GM18505 (cell line): ENCODE data around the gene CD226.

Experiments used
- ATAC-seq: cut with Tn5 transposase; IDR thresholded peaks from one replicate; pipeline ENCODE4 v1.9.1; 2021; ENCODE audit not compliant: unreplicated experiment
- POLR2A ChIP-seq: IDR thresholded peaks from 4 replicates; pipeline ENCODE4 v1.6.1; 2011; ENCODE audit warnings: borderline replicate concordance; ENCODE audit not compliant: insufficient read depth, insufficient read length; ENCODE audit errors: extremely low read depth

The CD226 gene

DNA sequence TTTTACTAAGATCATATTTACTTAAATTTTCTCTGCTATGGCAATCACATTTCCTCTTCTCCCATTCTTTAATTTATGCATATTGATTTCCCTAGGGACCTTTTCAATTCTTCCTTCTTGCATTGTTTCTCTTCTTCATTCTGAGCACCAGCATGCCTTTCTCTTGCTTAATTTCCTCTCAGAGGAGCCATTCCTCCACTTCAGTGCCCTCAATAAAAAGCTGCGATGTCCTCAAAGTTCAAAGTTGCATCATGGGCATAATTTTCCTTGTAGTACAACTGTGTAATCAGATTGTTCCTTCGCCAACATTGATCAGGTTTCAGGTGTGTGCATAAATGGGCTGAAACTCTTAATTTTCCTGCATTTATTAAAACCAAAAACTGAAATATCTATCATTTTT, 21.8 kb upstream of the CD226 start:
- no peak for TF ChIP-seq POLR2A
- no peak for ATAC-seq

DNA sequence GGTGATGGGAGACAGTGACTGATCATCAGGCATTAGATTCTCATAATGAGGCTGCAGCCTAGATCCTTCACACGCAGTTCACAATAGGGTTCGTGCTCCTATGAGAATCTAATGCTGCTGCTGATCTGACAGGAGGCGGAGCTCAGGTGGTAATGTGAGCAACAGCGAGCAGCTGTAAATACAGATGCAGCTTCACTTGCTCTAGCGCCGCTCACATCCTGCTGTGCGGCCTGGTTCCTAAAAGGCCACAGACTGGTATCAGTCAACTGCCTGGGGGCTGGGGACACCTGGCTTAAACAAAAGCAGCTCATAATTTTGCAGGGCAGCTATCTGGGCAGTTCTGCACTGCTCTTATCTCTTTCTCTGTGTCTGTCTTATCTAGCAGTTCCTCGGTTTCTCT, 20.4 kb upstream of the CD226 start:
- no peak for TF ChIP-seq POLR2A
- ATAC-seq = peak; percentile 89

DNA sequence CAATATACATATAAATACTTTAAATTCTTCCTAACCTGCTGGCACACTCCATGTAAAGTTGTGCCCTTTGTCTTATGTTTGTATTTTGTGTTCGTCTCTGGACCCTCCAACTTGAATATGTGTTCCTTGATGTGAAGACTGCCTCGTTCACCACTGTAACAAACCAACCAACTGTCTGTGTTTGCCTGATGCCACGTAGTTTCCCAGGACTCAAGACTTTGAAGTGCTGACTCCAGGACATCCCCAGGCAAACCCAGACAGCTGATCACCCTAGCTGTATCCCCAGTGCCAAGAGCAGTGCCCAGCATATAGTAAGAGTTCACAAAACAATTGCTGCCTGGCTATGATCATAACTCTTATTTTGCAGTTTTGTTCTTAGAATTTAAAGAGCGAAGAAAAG, 15.5 kb upstream of the CD226 start:
- TF ChIP-seq POLR2A = no peak
- ATAC-seq = no peak

DNA sequence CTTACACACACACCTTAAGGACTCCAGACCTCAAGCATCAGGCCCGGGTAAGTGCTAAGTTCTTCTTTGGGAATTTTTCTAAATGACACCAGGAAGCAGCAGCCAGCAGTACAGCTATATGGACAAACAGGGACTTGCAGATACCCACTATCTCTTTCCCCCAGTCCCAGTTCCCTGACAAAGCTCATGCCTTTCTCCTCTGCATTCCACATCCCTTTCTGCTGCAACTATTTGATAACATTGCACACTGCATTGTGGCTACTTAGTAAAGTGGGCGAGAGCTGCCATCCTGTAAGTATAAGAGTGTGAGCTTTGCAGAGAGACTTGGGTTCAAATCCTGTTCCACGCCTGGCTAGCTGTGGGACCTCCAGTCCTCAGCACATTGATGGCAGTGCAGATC, 14.0 kb upstream of the CD226 start:
- TF ChIP-seq POLR2A = no peak
- ATAC-seq = no peak

DNA sequence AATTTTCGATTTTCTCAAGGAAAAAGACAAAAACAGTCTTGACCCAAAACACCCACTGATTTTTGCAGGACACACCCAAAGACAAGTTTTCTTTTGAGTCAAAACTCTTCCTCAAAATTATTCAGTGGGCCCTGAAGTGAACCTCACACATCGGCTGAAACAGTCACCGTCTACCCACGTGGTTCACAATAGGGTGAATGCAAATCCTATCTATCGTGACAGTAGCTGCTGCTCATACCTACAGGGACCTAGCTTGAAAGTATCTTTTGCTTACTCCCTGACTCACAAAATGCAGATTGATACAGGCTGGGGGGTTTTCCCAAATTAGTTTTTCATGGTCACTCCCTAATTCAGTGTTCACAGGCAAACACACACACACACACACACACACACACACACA, 10.7 kb upstream of the CD226 start:
- ATAC-seq = peak; percentile 53

DNA sequence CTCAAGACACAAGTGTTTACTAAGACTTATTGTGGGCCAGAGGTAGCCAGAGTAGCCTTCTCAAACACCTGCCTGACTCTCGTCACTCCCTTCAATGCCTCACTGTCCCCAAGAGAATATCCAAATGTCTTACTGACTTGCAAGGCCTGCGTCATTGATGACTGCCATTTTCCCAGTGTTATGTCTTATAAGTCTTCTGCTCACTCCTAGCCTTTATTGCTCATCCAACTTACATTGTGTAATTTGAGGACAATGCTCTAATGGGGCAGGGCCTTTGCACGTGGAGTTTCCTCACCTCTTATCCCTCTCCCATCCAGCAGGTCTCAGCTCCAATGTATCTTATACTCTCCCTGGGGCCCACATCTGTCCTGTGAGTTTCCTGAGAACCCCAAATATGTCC, 10.1 kb upstream of the CD226 start:
- no peak for TF ChIP-seq POLR2A
- ATAC-seq = no peak

More for the DNA sequence above, 10.7 kb upstream of the CD226 start:
- peak; percentile 43 for TF ChIP-seq POLR2A

DNA sequence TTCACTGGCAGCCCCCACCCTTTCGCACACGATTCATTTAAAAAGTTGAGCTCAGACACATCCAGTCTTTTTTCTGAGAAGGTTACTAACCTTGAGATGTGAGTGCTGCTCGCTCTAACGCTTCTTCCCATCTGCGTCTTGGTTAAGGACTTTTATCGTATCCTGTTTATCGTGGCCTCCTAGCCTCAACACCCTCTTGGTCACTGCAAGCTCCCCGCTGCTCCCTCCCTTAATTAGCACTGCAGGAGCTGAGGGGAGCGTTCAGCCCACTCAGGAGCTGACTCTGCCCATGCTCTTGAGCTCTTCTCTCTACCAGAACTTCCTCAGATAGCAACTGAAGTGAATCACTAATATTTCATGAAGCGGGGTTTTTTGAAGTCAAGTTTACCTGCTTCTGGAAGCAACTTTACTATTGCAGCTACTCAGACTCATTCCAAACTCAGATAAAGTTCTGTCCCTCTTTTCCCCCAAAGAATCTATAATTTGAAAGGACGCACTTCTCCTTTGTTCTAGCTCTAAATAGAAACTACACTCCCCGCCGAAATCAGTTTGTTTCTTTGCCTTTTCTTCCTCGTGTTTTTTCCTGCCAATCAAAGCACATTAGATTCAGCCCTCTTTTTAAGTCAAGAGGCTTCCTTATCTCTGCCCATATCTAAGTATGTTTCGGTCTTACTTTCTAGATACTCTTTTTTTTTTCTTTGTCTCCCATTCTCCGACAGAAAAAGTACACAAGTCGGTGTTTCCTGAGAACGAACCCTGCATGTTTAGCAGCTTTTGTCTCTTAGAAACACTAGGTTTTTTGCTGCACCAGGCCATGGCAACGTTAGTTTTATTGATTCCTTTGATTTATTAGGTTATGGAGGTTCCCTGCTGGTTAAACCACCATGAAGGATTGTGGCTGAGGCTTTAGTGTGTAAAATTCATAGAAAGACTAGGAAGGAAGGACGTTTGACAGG, 9.3 kb upstream of the CD226 start:
- peak; percentile 53 for TF ChIP-seq POLR2A
- ATAC-seq = no peak

DNA sequence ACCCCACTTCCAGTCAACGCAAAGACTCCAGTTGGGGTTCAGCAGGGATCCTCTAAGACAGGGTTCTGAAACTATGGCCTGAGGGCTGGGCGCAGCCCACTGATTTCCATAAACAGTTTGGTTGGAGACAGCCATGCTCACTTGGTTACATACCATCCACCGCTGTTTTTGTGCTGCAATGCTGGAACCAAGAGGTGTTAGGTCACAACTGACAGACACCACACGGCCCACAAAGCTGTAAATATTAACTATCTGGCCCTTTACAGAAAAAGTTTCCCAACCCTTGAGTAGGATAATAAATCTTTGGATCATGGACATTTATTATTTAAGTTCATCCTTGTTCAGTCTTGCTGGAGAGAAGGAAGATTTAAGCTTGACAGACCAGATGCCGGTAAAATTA, 8.4 kb upstream of the CD226 start:
- no peak for ATAC-seq
- peak; percentile 84 for TF ChIP-seq POLR2A

DNA sequence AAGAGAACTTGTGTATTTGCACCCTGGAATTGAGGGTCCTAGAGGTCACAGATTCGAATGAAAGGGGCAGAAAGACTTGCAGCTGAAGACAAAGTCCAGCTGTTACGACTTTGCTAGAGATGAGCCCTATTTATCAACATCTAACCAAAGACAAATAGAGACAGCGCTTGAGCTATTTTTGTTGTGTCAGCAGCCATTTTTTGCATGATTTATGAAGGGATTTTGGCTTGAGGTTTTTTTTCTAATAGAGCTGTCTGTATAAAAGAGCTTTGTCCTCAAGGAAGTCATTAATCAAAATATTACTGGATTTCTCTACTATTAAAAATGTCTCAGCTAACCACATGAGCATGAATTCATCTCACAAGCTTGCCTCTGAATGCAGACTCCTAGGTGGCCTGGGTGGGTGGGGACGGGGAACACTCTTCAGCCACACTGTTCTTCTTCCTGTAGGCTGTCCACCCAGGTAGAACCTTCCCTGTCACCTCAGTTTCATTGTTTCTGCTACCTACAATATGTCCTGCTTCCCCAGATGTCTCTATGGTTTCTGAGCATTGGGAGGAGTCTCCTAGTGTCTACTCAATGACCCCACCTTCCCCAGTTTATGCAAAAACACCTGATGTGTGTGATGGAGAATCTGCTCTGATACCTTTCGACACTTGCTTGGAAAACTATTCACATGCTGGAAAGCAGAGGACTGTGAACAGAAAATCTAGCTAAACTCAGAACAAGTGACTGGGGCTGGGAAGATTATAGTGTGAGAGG, 7.2 kb upstream of the CD226 start:
- no peak for ATAC-seq
- TF ChIP-seq POLR2A = peak; percentile 8

DNA sequence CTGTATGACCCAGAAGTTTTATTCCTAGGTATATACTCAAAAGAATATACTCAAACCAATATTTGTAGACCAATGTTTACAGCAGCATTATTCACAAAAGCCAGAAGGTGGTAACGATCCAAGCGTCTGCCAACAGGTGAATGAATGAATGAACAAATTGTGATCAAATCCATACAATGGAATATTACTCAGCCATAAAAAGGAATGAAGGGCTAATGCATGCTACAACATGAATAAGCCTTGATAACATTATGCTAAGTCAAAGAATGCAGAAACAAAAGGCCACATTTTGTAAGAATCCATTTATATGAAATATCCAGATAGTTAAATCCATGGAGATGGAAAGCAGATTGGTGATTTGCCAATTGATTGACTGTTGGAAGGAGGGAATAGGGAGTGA, 5.5 kb upstream of the CD226 start:
- no peak for ATAC-seq

DNA sequence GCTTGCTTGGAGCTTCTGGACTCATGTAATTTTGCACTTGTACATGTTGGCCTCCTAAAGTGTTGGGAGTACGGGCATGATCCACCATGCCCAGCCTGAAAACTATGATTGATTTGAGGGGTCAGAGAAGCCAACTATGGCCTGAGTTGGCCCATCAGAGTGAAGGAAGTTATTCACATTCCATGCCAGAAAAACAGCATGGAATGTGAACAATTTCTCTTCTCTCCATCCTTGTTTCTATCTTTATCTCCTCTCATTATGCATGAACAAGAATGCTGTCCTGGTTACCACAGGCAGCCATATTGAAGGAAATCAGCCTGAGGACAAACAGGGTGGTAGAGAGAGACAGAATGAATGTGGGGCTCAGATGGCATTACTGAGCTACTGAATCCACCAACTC, 3.5 kb upstream of the CD226 start:
- no peak for ATAC-seq
- no peak for TF ChIP-seq POLR2A

More for the DNA sequence above, 5.5 kb upstream of the CD226 start:
- no peak for TF ChIP-seq POLR2A

DNA sequence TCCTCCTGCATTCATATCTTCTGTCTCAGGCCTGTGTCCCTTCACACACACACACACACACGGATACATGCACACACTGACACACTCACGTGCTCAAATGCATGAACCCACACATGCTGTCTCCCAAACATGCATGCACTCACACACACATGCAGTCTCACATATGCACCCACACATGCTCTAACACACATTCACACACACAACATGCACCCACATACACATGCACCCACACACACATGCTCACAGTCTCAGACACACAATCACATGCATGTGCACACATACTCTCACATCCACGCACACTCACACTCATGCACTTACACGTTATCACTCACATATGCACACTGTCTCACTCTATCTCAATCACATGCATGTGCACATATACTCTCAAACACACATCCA, 1.9 kb upstream of the CD226 start:
- ATAC-seq = peak; percentile 0
- peak; percentile 39 for TF ChIP-seq POLR2A

DNA sequence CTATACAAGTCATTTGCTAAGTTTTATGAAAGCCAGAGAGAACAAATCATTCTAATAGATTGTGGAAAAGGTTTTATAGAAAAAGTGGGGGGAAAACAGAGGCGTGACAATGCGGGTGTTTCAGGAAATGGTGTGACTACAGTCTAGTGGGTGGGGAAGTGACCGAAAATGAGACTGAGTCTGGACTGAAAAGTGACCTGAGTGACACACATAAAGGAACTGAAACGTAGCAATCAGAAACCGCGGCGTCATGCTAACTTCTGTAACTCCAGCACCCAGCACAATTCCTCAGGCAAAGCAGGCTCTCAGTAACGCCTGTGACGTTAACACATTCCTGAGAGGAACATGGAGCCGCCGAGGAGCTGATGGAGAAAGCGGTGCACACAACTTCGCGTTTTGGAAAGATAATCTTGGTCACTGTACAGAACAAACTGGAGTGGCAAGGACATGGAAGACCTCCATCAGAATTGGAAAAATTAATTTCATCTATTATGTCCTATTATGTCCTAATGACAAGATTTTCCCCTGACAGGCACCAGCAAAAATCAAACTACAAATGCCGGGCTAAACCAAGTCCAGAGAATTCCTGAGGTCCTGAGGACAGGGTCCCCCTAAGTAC, 1.4 kb upstream of the CD226 start:
- peak; percentile 92 for ATAC-seq
- TF ChIP-seq POLR2A = no peak
